HFF-Myc (cell line): ENCODE data around the gene CRYBB2.
"Not testable (repeated sequence)": the region's sequence is repeated elsewhere in the genome, so short reads cannot be mapped to it uniquely, and the experiment has no call there.

Experiments used
- DNase-seq: peaks from one replicate; pipeline ENCODE4 v3.0.0-alpha.2; 2011; ENCODE audit warnings: low read depth; ENCODE audit errors: extremely low read depth
- H3K4me3 ChIP-seq: replicated peaks from 2 replicates; pipeline ENCODE4 v1.5.1; 2011; ENCODE audit warnings: low read depth, mild to moderate bottlenecking, control low read depth, low read length
- CTCF ChIP-seq: IDR thresholded peaks from 2 replicates; pipeline ENCODE4 v1.5.1; 2012; ENCODE audit warnings: mild to moderate bottlenecking, low read depth, low read length, control low read depth; ENCODE audit errors: missing control alignments

Gene CRYBB2

GRCh38 chr22:25213221-25213620, 6.2 kb upstream of the CRYBB2 start:
- TF ChIP-seq CTCF = no peak
- DNase-seq = no peak
- no peak overlapping the region for H3K4me3 ChIP-seq

- DNase-seq = no peak
- TF ChIP-seq CTCF = no peak
- no peak overlapping the region for H3K4me3 ChIP-seq
Observed at GRCh38 chr22:25216230-25216629, 3.2 kb upstream of the CRYBB2 start.

GRCh38 chr22:25219948-25220442, 556 bp downstream of the CRYBB2 start:
- DNase-seq = no peak
- no peak for TF ChIP-seq CTCF
- H3K4me3 ChIP-seq = no peak overlapping the region

GRCh38 chr22:25221790-25222189, 2.4 kb downstream of the CRYBB2 start:
- no peak overlapping the region for H3K4me3 ChIP-seq
- no peak for DNase-seq
- TF ChIP-seq CTCF = no peak

GRCh38 chr22:25223269-25223850, 3.9 kb downstream of the CRYBB2 start:
- DNase-seq = no peak
- no peak overlapping the region for H3K4me3 ChIP-seq
- no peak for TF ChIP-seq CTCF

- no peak for TF ChIP-seq CTCF
- DNase-seq = no peak
- no peak overlapping the region for H3K4me3 ChIP-seq
Observed at GRCh38 chr22:25228822-25229221, 9.4 kb downstream of the CRYBB2 start.

- DNase-seq, H3K4me3 ChIP-seq: not testable (repeated sequence)
Observed at GRCh38 chr22:25230760-25231159, 11.3 kb downstream of the CRYBB2 start.
